ENCODE data around the gene TDRD7.

- no peak for TF ChIP-seq POLR2AphosphoS5 (IDR thresholded peaks at IDR 0.05; ENCODE audit: low read depth, low read length)
- TF ChIP-seq CTCF (IDR thresholded peaks at IDR 0.05): no peak
- TF ChIP-seq FOXM1 (IDR thresholded peaks at IDR 0.05; ENCODE audit: low read depth): no peak
- TF ChIP-seq CHD2 (IDR thresholded peaks at IDR 0.05; ENCODE audit: low read length, partially characterized antibody): no peak
- TF ChIP-seq TCF12 (IDR thresholded peaks at IDR 0.05): no peak
- TF ChIP-seq JUND (IDR thresholded peaks at IDR 0.05): no peak
Observed at GRCh38 chr9:97478301-97478981, 66.5 kb downstream of the TDRD7 start.

Data from SK-N-SH (cell line).